ENCODE measurements around the gene FAM229B.
"Not testable (repeated sequence)": the region's sequence is repeated elsewhere in the genome, so short reads cannot be mapped to it uniquely, and the experiment has no call there.

The FAM229B gene

DNA sequence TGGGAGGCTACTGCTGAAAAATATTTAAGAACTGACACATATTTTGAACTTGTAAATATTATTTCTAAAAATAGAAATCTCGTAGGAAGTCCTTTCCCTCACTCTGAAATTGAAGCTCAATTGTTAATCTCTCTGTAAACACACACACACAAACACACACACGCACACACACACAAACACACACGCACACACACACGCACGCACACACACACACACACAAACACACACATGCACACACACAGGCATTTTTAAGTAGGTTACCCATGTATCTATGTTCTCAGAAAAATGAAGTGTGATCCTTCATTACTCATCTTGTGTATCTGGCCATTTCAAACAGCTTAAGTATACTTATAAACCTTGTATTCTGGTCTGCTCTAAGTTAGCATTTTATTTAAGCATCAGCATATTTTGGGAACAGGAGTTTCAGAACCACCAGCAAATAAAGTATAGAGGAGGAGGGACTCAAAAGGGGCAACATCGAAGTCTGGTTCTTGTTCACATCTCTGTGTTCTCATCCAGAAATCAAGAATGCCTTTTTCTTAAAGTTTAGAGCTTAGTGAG is 21.9 kb upstream of the FAM229B start:
- DNase-seq: no peak

DNA sequence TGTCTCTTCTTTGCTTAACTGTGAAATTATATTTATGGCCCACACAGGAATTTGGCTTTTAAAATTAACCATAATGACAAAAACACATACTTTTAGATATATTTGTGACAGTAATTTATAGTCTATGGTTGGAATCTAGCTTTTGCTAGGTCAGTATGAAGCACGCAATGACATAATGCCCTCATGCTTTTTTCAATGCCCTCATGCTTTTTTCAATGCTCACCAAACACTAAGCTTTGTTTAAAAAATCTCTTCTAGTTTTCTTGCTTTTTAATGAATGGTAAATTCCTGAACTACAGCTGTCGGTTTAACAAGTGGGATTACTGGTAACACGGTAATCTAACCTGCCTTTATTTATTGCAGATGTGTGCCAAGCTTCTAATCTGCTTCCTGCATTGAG is 20.8 kb upstream of the FAM229B start:
- DNase-seq: no peak

DNA sequence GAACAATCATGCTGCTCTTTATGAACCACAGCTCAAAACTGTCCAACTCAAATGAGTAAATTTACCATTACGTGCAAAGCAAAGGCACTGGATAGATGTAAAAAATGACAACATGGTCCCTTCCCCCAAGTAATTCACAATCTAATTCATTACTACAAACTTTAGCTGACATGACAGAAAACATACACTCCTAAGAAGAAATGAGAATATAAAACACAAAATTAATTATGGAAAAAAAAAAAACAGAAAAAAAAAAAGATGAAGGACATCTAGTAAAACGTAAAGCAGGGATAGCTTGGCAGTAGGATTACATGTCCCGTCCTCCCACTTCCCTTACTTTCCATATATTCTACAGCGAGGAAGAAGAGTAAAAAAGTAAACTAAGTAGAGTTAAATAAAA is 5.8 kb upstream of the FAM229B start:
- no peak for DNase-seq

DNA sequence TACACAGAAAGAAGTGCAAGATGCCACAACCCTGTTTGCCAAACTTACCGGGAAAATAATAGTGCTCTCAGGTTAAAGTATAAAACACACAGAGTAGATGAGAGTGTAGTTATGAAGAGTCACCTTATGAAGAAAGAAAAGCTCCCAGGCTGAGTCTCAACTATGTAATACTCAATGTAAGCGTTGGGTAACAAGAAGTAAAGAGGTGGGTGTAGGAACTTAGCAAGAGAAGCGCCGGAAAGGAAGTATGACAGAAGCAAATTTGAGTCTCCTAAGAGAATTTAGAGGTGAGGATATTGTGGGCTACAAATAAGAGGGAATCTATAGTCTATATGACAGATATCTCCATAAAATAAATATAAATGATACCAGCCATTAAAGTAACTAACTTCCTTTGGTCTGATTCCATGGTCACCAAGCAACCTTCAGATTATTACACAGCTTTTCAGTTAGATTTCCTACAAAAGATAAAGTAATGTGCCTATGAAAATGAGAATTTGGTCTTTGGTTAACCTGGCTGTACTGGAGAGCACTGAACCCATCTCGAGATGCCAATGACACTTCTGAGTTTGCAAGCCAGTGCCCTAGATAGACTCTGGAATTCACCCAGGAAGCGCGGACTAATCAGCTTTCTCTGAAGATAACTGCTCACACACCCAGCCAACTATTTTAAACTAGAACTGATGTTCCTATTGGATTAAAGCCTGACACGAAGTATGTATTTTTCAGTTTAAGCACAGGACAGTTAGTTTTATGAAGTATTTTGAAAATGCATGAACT is 1.9 kb upstream of the FAM229B start:
- DNase-seq: no peak

DNA sequence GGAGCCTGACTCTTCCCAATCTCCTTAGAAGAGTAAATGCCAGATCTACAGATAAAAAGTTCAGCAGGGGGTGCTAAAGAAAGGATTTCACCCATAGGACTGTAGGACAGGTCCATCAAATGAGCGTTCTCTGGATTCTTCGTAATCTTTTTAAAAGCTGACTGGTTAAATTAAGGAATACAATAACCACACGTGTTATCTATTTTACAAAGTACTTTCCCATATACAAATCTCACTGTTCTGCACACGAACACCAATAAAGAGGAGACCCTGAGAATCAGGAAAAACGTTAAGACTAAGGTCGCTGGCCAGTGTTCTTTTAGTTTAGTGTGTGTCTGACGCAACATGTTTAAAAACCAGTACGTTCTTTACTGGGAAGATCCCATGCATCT is 651 bp upstream of the FAM229B start:
- DNase-seq: peak; percentile 25

DNA sequence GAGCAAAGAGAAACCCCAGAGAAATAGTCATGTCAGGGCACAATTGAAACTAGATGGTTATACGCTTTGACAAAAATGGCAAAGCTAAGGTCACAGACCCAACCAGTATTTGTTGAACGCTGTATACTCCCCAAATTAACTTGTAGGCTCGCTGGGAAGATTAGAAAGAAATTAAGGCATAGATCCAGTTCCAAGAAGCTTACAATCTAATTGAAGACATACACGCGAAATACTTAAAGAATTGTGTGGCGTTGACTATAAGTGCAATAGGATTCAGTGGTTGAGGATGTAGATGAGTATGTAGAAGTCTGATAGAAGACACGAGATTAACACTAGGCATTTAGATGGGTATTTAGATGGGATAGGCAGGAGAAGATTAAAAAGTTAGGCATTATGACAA is 525 bp downstream of the FAM229B start:
- no peak for DNase-seq

DNA sequence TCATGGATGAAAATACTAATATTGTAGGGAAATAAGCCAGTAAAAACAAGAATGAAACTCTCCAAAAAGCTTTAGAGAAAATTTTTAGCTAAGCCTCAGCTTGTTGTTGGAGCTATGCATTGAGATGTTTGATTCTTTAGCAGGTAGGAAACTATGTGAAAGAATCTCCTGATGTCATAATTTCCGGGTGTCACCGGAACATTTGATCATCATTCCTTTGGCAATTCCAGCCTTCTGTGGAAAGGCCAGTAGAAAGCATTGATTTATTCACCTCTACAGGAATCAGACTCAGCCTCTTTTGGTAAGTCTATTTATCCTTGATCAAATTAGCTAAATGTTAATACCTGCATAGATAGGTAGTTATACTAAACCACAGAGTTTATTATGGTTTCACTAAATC is 9.5 kb downstream of the FAM229B start:
- no peak for DNase-seq

DNA sequence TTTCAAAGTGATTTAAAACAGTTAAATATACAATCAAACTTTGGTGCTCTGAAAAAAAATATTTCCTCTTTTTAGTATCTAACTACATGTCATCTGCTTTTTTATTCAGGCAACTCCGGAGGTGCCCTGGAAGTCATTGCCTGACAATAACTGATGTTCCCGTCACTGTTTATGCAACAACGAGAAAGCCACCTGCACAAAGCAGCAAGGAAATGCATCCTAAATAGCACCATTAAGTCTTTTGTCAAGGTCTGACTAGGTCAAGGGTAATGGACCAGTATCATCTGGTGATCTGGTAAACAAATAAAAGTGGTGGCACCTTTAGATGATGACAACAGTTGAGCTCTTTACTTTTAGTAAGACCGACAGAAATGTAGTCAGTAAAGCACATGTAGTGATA is 13.2 kb downstream of the FAM229B start:
- DNase-seq: no peak

DNA sequence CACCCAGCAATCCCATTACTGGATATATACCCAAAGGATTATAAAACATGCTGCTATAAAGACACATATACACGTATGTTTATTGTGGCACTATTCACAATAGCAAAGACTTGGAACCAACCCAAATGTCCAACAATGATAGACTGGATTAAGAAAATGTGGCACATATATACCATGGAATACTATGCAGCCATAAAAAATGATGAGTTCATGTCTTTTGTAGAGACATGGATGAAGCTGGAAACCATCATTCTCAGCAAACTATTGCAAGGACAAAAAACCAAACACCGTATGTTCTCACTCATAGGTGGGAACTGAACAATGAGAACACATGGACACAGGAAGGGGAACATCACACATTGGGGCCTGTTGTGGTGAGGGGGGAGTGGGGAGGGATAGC is 18.6 kb downstream of the FAM229B start:
- not testable (repeated sequence) for DNase-seq

DNA sequence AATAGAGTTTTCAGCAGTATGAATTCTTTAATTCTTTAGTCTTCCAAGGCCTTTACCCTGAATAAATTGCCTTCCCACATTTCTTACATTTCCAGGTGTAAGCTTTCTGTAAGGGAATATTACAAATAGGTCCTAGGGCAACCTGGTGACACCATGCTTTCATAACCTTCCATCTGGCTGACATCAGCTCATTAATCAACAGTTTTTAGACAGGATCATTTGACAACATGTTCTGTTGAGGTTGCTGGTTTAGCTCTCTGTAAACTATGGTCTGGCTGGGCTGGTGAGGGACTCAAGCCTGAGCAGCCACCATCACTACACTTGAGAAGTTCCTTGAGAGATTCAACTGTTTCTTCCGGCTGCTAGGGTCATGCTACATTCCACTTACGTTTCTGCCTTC is 19.2 kb downstream of the FAM229B start:
- no peak for DNase-seq

DNA sequence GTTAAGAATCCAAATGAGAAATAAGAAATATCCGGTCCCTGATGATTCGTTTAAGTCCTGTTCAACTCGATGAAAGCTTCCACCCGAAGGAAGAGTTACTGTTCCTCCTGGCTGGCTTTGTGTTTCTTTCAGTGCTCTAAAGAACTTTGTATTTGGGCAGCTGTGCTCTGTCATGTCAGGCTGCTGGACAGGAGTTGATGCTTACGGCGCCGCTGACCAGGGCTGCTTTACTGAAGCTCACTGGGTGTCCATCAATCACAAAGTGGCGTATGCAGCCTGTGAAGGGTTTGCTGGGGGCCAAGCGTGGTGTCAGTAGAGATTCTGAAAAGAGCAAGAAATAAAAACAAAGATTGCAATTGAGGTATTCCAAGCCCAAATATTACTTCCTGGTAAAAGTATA is 21.9 kb downstream of the FAM229B start:
- DNase-seq: no peak

DNA sequence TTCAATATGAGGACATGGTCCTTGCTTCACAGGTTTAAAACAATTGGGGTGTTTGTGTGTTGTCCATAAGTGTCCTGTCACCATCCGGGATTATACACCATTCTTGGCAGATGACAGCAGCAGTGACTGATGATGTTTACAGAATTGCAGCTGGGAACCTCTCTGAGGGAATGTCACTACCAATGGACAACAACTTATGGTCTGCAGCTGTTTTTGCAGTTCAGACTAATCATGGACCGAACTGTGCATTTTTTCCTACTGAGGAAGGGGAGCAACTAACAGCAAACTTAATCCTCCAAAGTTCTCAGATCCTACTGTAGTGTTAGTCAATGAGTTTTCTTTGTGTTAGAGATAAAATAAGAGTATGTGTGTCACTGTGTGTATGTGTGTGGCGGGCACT is 26.0 kb downstream of the FAM229B start:
- no peak for DNase-seq

DNA sequence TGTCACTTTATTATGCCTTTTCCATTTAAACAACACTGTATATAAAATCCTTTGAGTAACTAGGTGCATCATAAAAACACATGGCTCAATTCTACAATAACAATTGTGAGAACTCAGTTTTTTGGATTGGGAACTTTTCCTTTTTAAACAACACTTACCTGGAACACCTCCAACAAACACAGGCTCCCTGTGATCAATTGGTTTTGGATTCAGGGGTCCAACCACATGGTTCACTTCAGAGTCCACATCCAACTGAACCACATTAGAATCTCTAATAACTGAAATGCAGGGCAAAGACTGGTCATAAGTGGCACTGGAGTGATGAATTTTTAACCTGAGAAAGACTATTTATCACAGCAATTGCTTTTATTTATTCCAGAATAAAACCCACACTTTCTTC is 26.5 kb downstream of the FAM229B start:
- no peak for DNase-seq

DNA sequence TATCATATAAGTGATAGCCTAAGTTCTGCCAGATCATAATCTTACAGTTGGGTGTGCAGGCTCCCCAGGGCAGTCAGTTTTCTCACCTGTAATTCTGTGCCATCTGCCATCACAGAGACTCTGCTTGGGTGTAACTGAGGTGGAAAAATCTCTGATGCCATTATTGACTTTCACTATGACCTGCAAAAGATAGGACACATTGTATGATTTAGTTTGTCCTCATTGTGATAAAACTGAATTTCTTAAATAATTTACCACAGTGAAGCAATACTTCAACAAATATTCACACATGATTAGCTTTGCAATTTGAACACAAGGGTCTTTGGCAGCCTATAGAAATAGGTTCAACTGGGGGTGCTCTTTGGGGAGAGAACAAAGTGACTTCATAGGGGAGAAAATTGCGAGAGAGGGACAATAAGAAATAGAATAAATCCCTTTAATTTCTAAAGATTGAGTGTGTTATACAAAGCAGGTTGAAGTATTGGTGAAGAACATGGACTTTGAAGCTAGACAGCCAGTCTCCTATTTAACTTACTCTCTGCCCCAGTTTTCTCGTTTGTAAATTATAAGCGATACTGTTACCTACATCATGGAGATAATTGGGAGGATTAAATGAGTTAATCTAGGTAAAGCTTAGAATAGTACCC is 27.3 kb downstream of the FAM229B start:
- no peak for DNase-seq

DNA sequence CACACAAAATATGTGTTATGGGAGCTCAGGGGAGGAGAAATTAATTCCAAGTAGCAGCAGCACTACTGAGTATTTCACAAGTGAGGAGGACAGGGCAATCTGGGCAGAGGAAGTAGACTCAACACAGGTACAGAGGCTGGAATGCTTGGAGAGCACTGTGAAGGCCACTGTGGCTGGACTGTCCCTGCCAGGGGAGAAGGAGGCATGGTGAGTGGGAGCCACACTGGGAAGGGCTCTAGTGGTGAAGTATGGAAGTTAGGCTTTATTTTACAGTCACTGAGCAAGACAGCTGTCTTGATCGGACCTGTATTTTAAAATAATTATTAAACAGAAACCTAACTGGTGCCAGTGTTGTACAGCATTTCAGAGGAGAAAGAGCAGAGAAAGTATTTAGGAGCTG is 28.8 kb downstream of the FAM229B start:
- DNase-seq: no peak

DNA sequence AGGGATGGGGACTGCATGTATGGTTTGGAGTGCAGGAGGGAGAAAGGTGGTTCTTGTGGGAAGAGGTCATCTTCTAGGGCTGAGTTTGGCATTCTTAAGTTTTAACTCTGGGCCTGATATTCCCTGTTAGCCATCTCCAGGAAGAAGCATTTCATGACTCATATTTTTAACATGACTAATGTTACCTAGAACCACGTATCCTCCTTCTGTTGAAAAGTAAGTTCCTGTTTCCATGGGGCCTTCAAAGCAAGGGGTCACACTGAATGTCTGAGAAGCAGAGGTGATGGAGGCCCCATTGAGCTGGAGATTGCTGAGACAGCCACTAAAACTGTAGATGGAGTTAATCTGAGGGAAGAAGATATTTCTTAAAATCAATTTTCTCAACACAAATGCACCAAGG is 30.2 kb downstream of the FAM229B start:
- DNase-seq: no peak

DNA sequence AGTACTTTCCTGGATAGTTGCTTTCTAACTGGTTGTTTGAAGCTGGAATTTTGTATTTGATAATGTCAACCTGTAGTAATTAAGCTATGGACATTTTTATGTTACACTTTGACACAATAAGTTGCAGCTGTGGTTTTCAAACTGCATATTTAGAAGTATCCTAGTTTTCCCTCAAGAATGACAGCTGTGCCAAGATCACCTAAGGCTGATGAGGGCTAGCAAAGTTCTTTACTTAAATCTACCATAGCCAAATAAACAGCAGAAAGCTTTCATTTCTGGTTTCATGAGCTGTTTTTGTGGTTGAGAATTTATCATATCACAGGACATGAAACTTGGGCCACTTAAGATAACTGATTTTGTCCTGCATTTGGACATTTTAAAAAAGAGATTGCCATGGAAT is 30.6 kb downstream of the FAM229B start:
- no peak for DNase-seq

DNA sequence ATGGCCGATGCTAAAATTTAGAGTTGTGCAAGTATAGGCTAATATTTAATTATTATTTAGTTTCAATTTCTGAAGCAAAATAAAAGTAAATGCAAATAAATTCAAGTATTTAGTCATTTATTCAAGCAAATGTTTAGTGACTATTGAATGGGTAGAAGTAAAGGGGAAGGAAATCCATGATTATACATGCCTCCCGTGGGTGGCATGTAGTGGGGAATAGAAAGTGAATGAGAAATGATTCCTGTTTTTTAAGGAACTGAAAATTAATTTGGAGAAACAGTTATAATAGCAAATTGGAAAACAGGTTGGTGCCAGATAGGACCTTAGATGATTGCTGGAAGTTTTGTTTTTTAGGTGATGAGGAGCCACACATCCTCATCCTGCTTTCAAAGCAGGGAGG is 35.4 kb downstream of the FAM229B start:
- no peak for DNase-seq

DNA sequence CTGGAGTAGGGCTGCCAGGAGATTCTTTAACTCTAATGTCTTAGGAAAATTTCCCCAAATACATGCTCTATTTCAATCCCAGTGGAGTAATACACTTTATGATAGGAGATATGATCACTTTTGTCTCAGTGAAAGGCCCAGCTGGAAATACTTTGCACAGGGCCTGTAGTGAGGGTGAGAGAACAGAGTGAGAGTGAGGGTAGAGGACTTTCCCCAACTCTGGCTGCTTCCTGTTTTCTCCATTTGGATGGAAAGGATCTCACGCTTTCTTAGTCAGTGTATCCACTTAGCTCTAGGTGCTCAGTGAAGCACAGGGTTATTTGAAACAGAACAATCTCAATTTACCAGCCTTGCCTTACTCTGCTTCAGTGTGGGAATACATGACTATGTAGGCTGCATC is 36.6 kb downstream of the FAM229B start:
- DNase-seq: no peak

DNA sequence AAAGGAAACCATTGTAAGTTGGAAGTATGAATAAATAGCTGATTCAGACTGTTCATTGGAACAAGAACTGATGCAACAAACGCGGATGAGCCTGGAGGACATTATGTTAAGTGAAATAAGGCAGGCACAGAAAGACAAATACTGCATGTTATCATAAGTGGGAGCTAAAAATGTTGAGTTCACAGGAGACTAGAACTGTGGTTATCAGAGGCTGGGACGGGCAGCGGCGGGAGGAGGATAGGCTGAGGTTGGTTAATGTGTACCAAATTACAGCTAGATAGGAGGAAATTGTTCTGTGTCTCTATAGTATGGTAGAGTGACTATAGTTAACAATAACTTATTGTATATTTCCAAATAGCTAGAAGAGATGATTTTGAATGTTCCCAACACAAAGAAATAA is 40.8 kb downstream of the FAM229B start:
- no peak for DNase-seq

DNA sequence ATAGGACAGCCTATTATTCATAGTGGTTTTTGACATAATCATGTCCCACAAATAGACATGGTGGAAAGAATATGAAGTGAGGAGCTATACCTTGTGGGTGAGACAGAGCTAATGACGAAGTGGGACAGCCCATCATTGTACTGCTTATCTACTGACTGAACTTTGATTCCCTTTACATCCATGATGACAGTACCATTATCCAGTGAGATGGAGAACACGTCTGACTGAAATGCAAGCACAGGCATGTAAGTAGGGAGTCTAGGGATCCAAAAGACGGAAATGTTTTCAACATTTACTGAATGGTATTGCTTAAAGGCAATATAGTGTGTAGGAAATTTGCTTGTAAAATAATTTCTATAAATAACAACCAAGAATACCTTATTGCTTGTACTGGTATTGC is 43.5 kb downstream of the FAM229B start:
- no peak for DNase-seq

DNA sequence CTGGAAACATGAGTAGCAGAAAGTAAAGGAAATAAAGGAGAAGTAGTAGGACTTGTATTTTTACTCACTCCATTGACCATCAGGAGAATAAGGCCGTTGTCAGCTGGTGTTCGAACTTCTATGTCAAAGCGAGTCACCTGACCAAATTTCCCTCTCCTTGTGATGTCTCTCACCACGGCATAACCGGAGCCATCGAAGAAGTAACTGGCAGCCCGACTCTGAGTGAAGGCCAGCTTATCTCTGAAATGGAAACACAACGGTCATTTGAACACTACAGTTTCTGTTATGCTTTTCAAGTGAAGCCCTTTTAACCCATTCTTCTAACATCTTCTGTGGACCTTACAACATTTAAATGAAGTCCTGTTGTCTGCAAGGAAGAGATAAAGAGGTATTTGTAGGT is 51.7 kb downstream of the FAM229B start:
- no peak for DNase-seq

DNA sequence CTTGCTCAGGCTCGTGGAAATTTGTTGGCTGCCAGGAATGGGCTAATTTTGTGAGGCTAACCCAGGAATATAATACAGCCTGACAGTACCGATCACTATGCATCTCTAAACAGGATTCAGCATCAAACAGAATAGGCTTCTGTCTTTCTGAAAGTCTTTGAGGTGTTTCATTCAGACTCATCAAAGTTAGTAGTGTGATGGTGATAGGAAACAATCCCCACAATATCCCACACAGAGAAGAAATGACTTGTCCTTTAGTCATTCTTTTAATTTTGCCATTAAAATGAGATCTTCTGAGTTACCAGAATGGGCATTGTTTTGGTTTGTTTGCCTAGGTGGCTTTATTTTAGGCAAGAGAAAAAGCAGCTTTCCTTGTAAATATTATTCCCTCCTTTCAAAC is 54.3 kb downstream of the FAM229B start:
- no peak for DNase-seq

DNA sequence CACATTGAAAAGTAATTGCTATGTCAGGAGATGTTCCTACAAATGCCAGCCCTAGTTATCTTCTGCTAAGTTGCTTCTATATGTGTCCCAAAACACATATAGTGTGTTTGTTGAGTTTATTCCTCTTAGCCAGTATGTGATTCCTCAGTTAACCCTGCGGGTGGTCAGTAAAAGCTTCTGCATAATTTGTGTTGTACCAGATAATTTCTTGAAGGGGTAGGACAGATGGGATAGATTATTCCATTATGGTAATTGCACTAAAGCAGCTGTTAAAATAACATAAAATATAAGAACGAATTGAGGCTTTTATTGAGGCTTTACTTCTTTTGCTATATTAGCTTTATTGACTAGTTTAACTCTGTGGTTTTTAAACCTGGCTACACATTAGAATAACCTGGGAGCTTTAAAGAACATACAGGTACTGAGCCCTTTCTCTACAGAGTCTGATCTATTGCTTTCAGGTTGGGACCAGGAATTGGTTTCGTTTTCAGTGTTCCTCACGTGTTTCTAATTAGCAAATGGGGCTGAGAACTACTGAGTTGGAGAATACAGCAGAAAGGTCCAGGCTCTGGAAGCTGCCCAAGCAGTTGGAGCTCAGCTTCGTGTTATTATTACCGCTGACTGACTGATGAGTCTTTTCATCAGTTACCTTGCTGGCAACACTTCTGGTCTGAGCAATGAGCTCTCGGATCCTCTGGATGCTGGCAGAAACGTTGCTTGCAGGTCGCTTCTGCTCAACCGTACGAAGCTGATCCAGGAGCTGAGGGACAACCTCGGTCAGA is 56.9 kb downstream of the FAM229B start:
- DNase-seq: peak; percentile 94
